Lung (tissue), 12 donors: ENCODE measurements around the gene DAAM1. TPM values are rescaled to one million over a fixed set of nuclear protein-coding genes. Genes with fewer than 3 reads are reported as not detected.

Experiments used
- ATAC-seq: fragments of 200-7000 bp; cut with Tn5 transposase; one replicate; pipeline ENCODE4 v1.9.1; 2020; ENCODE audit warnings: moderate number of reproducible peaks; ENCODE audit not compliant: insufficient read depth, low FRiP score
- DNase-seq, 3 donors: peaks; one replicate each; pipeline ENCODE4 v3.0.0-alpha.2; 2013 to 2017
- H3K27ac ChIP-seq, 2 donors: one replicate each; pipeline ENCODE4 v1.5.1; 2013; ENCODE audit warnings: mild to moderate bottlenecking in 2 of 2, moderate library complexity in 2 of 2, control low read depth in 1 of 2, inconsistent platforms in 1 of 2, low read depth in 1 of 2, low read length in 1 of 2
- H3K27me3 ChIP-seq, 3 donors: one replicate each; pipeline ENCODE4 v1.5.1; 2013; ENCODE audit warnings: low read length in 2 of 3; ENCODE audit not compliant: control insufficient read depth in 3 of 3, insufficient read depth in 3 of 3
- H3K36me3 ChIP-seq, 4 donors: one replicate each; pipeline ENCODE4 v1.5.1; 2013; ENCODE audit warnings: low read length in 4 of 4, mild to moderate bottlenecking in 1 of 4, moderate library complexity in 1 of 4; ENCODE audit not compliant: control insufficient read depth in 4 of 4, insufficient read depth in 4 of 4
- H3K4me1 ChIP-seq, 5 donors: one replicate each; pipeline ENCODE4 v1.5.1; 2013; ENCODE audit warnings: low read length in 5 of 5, mild to moderate bottlenecking in 2 of 5, moderate library complexity in 1 of 5; ENCODE audit not compliant: control insufficient read depth in 5 of 5, insufficient read depth in 5 of 5
- H3K4me3 ChIP-seq: one replicate; pipeline ENCODE4 v1.5.1; 2013; ENCODE audit warnings: mild to moderate bottlenecking, control low read depth, moderate library complexity
- H3K9ac ChIP-seq, 2 donors: one replicate each; pipeline ENCODE4 v1.5.1; 2013; ENCODE audit warnings: low read length in 2 of 2, control low read depth in 1 of 2; ENCODE audit not compliant: insufficient read depth in 1 of 2
- H3K9me3 ChIP-seq, 4 donors: one replicate each; pipeline ENCODE4 v1.5.1; 2013; ENCODE audit warnings: low read length in 3 of 4, mild to moderate bottlenecking in 1 of 4, moderate library complexity in 1 of 4; ENCODE audit not compliant: control insufficient read depth in 4 of 4, insufficient read depth in 3 of 4
- WGBS, 2 donors: extraction: QIAGEN DNeasy Blood & Tissue Kit; methylation state at CpG; one replicate each; pipeline ENCODE4 v1.1.7; 2013; 5-methylcytosine and 5-hydroxymethylcytosine counted together
- polyA plus RNA-seq, 2 donors: library from polyadenylated mRNA; stranded (reverse); fragments of 200-250 nt; gene quantifications; one replicate each; pipeline ENCODE4 v1.2.1, GENCODE V29; 2013
- total RNA-seq, 2 donors: library from RNA; depleted of rRNA in 1 of 2; stranded (reverse); fragments of >200 nt in 1 of 2; gene quantifications; one replicate each; pipeline ENCODE4 v1.2.1, GENCODE V29; 2014 to 2021
- TF ChIP-seq, protein P1 (sequence below): IDR thresholded peaks from 2 replicates; pipeline ENCODE4 v1.5.1; 2012; ENCODE audit warnings: mild to moderate bottlenecking; ENCODE audit errors: control extremely low read depth, extremely low read depth
- donor health status: control.
- donor health status: control.
- donor health status: Bipolar disorder and iron deficiency.
- donor health status: healthy.
- donor health status: DM: yes; HTN: yes; CAD: no.

Gene DAAM1
- total and polyA plus RNA-seq, 4 donors, result 10.3 to 84.6 (median 32.6) TPM

DNA sequence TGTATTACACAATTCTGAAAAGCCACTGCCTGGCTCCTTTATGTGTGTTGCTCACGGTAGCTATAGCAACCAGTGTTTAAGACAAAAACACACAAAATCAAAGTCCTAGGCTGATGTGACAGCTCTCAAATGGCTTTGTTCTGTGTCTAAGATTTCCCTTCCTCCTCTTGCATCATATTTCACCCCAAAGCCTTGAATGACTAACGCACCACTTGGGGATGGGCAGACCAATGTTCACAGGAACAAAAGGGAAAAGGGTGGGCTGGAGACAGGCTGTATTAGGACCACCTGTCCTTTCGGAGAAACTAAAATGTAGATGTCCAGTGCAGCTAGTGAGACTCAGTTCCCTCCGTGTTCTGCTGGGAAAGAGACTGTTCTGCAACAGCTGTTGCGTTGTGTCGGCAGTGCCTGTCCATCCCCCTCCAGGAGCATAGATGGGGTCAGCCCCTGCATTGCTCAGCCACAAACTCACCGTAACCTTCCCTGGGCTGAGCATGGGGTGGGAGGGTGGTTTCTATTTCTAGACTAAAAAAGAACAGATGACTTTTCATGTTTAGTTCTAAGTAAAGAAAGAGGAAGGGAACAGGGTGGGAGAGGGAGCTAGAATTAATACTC lies 26.8 kb upstream of the DAAM1 start:
- peak; percentile 34 for ATAC-seq
- peaks cover 0 to 13% (median 0%) of the 10 kb centered on the region in 5 donors for H3K4me1 ChIP-seq
- no peaks in the 10 kb centered on the region for H3K36me3 ChIP-seq
- H3K9me3 ChIP-seq, result no peaks in the 10 kb centered on the region
- TF ChIP-seq, protein P1, sequence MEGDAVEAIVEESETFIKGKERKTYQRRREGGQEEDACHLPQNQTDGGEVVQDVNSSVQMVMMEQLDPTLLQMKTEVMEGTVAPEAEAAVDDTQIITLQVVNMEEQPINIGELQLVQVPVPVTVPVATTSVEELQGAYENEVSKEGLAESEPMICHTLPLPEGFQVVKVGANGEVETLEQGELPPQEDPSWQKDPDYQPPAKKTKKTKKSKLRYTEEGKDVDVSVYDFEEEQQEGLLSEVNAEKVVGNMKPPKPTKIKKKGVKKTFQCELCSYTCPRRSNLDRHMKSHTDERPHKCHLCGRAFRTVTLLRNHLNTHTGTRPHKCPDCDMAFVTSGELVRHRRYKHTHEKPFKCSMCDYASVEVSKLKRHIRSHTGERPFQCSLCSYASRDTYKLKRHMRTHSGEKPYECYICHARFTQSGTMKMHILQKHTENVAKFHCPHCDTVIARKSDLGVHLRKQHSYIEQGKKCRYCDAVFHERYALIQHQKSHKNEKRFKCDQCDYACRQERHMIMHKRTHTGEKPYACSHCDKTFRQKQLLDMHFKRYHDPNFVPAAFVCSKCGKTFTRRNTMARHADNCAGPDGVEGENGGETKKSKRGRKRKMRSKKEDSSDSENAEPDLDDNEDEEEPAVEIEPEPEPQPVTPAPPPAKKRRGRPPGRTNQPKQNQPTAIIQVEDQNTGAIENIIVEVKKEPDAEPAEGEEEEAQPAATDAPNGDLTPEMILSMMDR, result no peak
- H3K27me3 ChIP-seq, result no peaks in the 10 kb centered on the region
- peak; percentile 46 to 84 (median 83) for DNase-seq
- H3K9ac ChIP-seq, result no peak overlapping the region
- WGBS, 2 donors, result 54 to 61% methylated on average over 7 of the region's 7 CpGs
- no peak overlapping the region for H3K27ac ChIP-seq
- H3K4me3 ChIP-seq, result no peak overlapping the region

DNA sequence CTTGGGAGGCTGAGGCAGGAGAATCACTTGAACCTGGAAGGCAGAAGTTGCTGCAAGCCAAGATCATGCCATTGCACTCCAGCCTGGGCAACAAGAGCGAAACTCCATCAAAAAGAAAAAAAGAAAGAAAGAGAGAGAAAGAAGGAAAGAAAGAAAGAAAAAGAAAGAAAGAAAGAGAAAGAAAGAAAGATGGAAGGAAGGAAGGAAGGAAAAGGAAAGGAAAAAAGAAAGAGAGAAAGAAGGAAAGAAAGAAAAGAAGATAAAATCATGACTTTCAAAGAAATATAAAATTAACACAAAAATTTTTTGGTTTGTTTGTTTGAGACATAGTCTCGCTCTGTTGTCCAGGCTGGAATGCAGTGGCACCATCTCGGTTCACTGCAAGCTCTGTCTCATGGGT lies 22.2 kb upstream of the DAAM1 start:
- H3K36me3 ChIP-seq, result no peaks in the 10 kb centered on the region
- no peak overlapping the region for H3K9ac ChIP-seq
- H3K27ac ChIP-seq, result no peak overlapping the region
- DNase-seq, result no peak
- no peak for ATAC-seq
- H3K4me1 ChIP-seq, result peaks cover 0 to 7% (median 0%) of the 10 kb centered on the region in 5 donors
- 98% methylated on average over 3 of the region's 3 CpGs for WGBS, 2 donors
- no peaks in the 10 kb centered on the region for H3K27me3 ChIP-seq
- TF ChIP-seq, protein P1, result no peak
- no peaks in the 10 kb centered on the region for H3K9me3 ChIP-seq
- H3K4me3 ChIP-seq, result no peak overlapping the region

DNA sequence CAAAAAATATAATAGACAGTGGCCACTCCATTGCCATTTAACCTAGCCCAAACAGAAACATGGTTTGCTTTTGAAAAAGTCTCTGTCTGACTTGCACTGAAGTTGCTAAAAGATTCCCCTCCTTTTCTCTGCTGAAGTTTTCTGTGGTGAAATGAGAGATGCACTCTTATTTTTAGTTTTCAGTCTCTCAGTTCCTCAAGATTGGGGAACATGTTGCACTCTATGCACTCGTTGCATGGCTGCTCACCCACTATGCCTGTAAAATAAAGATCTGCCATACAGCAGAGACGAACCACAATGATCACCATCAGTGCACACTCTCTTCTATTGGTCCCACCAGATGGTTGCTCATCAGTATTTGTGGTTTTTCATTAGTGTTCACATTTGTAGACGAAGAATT lies 13.1 kb upstream of the DAAM1 start:
- Histone ChIP-seq H3K27ac (no peak overlapping the region), H3K27me3 (peaks cover 0 to 3% (median 0%) of the 10 kb centered on the region in 3 donors), H3K9me3 (no peaks in the 10 kb centered on the region), H3K36me3 (no peaks in the 10 kb centered on the region), H3K4me1 (no peaks in the 10 kb centered on the region), H3K4me3 (no peak overlapping the region), H3K9ac (no peak overlapping the region)
- WGBS, 2 donors, result 80 to 84% methylated on average over 3 of the region's 3 CpGs
- ATAC-seq, result no peak
- DNase-seq, result no peak
- TF ChIP-seq, protein P1, result no peak

DNA sequence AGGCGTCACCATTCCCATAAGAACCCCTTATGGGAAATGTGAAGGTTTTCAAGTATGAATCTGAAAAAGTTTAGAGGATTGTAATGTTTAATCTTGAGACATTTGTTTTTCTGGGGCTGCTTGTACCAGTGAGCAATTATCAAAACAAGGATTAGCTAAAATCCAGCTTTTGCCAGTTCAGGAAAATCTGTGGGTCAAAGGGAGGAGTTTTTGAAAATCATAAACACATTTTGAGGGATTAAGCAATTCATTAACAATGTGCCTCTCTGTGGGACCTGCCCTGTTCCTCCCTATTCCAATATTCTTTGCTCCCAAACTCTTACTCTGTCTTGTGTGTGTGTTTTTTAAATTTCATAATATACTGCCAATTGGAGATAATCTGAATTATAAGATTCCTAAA lies 11.7 kb upstream of the DAAM1 start:
- DNase-seq, result no peak
- ATAC-seq, result no peak
- H3K27me3 ChIP-seq, result peaks cover 0 to 3% (median 0%) of the 10 kb centered on the region in 3 donors
- H3K4me3 ChIP-seq, result no peak overlapping the region
- H3K27ac ChIP-seq, result no peak overlapping the region
- TF ChIP-seq, protein P1, result no peak
- no peaks in the 10 kb centered on the region for H3K9me3 ChIP-seq
- H3K4me1 ChIP-seq, result no peaks in the 10 kb centered on the region
- WGBS, 2 donors, result 86 to 96% methylated on average over 1 of the region's 1 CpG
- H3K36me3 ChIP-seq, result no peaks in the 10 kb centered on the region
- no peak overlapping the region for H3K9ac ChIP-seq
